Measurements from ENCODE around the gene GALNTL6. TPM values are rescaled to one million over a fixed set of nuclear protein-coding genes. Genes with fewer than 3 reads are reported as not detected.

Gene GALNTL6
- total RNA-seq, 1 donor from 2014 or later, result 23.6 TPM

- DNase-seq (ENCODE audit: low spot score in 2 of 2), result no peak
- no peak for FAIRE-seq
These were observed 286.2 kb downstream of the GALNTL6 start for GRCh38 chr4:172099376-172099775.

GRCh38 chr4:172103456-172103855 is 290.3 kb downstream of the GALNTL6 start:
- no peak for DNase-seq (ENCODE audit: low spot score in 2 of 2)

GRCh38 chr4:172104539-172104938 is 291.3 kb downstream of the GALNTL6 start:
- no peak for DNase-seq (ENCODE audit: low spot score in 2 of 2)

More at GRCh38 chr4:172103456-172103855, 290.3 kb downstream of the GALNTL6 start:
- FAIRE-seq, result no peak

GRCh38 chr4:172105918-172106317 is 292.7 kb downstream of the GALNTL6 start:
- no peak for DNase-seq (ENCODE audit: low spot score in 2 of 2)
- FAIRE-seq, result no peak

More at GRCh38 chr4:172104539-172104938, 291.3 kb downstream of the GALNTL6 start:
- FAIRE-seq, result no peak

- no peak for FAIRE-seq
These were observed 296.3 kb downstream of the GALNTL6 start for GRCh38 chr4:172109466-172109865.

GRCh38 chr4:172124656-172125308 is 311.6 kb downstream of the GALNTL6 start:
- FAIRE-seq, result no peak
- DNase-seq (ENCODE audit: low spot score in 2 of 2), result no peak

More at GRCh38 chr4:172109466-172109865, 296.3 kb downstream of the GALNTL6 start:
- no peak for DNase-seq (ENCODE audit: low spot score in 2 of 2)

GRCh38 chr4:172125443-172125842 is 312.2 kb downstream of the GALNTL6 start:
- no peak for DNase-seq (ENCODE audit: low spot score in 2 of 2)
- no peak for FAIRE-seq

- DNase-seq (ENCODE audit: low spot score in 2 of 2) (no peak), FAIRE-seq (no peak)
These were observed 314.0 kb downstream of the GALNTL6 start for GRCh38 chr4:172127168-172127567.

GRCh38 chr4:172129593-172129992 is 316.4 kb downstream of the GALNTL6 start:
- DNase-seq (ENCODE audit: low spot score in 2 of 2) (no peak), FAIRE-seq (no peak)

GRCh38 chr4:172134521-172134920 is 321.3 kb downstream of the GALNTL6 start:
- no peak for FAIRE-seq

GRCh38 chr4:172141025-172141424 is 327.8 kb downstream of the GALNTL6 start:
- no peak for FAIRE-seq

More at GRCh38 chr4:172134521-172134920, 321.3 kb downstream of the GALNTL6 start:
- no peak for DNase-seq (ENCODE audit: low spot score in 2 of 2)

GRCh38 chr4:172142281-172142741 is 329.1 kb downstream of the GALNTL6 start:
- DNase-seq (ENCODE audit: low spot score in 2 of 2), result no peak

More at GRCh38 chr4:172141025-172141424, 327.8 kb downstream of the GALNTL6 start:
- no peak for DNase-seq (ENCODE audit: low spot score in 2 of 2)

GRCh38 chr4:172143605-172144314 is 330.6 kb downstream of the GALNTL6 start:
- no peak for FAIRE-seq

More at GRCh38 chr4:172142281-172142741, 329.1 kb downstream of the GALNTL6 start:
- FAIRE-seq, result no peak

GRCh38 chr4:172147687-172148086 is 334.5 kb downstream of the GALNTL6 start:
- FAIRE-seq, result no peak
- DNase-seq (ENCODE audit: low spot score in 2 of 2), result no peak

More at GRCh38 chr4:172143605-172144314, 330.6 kb downstream of the GALNTL6 start:
- DNase-seq (ENCODE audit: low spot score in 2 of 2), result no peak

- DNase-seq (ENCODE audit: low spot score in 2 of 2) (no peak), FAIRE-seq (no peak)
These were observed 336.1 kb downstream of the GALNTL6 start for GRCh38 chr4:172149329-172149728.

GRCh38 chr4:172152284-172152683 is 339.1 kb downstream of the GALNTL6 start:
- no peak for FAIRE-seq
- no peak for DNase-seq (ENCODE audit: low spot score in 2 of 2)

- FAIRE-seq, result no peak
- no peak for DNase-seq (ENCODE audit: low spot score in 2 of 2)
These were observed 340.5 kb downstream of the GALNTL6 start for GRCh38 chr4:172153719-172154118.

- no peak for FAIRE-seq
- no peak for DNase-seq (ENCODE audit: low spot score in 2 of 2)
These were observed 342.7 kb downstream of the GALNTL6 start for GRCh38 chr4:172155838-172156345.

GRCh38 chr4:172157946-172158345 is 344.7 kb downstream of the GALNTL6 start:
- DNase-seq (ENCODE audit: low spot score in 2 of 2) (no peak), FAIRE-seq (no peak)

- DNase-seq (ENCODE audit: low spot score in 2 of 2), result no peak
- no peak for FAIRE-seq
These were observed 350.0 kb downstream of the GALNTL6 start for GRCh38 chr4:172163215-172163614.

- FAIRE-seq, result no peak
These were observed 355.7 kb downstream of the GALNTL6 start for GRCh38 chr4:172168888-172169287.

More at GRCh38 chr4:172168888-172169287, 355.7 kb downstream of the GALNTL6 start:
- DNase-seq (ENCODE audit: low spot score in 2 of 2), result no peak

Data from frontal cortex (tissue), 4 donors.